ENCODE data around the gene WIPI1.
A peak's percentile ranks its signal among the peaks of the same experiment; 100 is the strongest.

WIPI1 gene

DNA sequence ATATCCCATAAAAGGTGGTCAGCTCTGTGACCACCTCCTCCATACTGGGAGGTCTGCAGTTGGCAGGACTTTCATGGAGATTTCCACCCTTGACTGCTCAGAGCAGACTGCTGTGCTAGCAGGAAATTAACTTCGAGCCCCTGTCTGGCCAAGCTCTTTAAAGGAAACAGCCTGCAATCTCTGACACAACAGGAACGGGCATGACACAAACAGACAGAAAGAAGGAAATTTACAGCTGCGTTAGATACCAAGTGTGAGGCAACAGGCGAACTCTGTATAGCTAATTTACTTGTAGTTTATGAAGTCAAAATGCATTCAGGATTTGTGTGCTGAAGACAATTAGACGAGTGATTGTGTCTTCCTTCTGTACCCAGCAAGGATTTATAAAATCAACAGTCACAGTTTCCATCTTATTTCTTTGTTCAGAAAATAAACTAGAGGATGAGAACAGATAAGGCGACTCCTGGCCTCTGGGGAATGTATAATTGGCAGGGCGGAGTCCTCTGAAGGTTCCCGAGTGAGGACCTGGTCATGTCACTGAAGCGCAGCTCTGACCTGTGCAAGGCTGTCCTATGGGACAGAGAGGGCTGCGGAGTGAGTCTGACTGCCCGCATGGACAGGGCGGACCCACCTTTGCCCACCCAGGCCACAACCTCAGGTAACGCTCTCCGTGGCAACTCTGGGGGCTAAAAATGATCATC is 16.1 kb downstream of the WIPI1 start:
- no peaks in the 10 kb centered on the region for H3K79me1 ChIP-seq (ENCODE audit: low read length)
- no peak overlapping the region for H4K8ac ChIP-seq (ENCODE audit: low read depth, low read length)
- no peak overlapping the region for H3K4me3 ChIP-seq (ENCODE audit: low read depth, low read length)
- H4K91ac ChIP-seq (ENCODE audit: low read depth, low read length): no peak overlapping the region
- WGBS (ENCODE audit: extremely low coverage, insufficient coverage, insufficient read length): no CpG with 5 or more reads among the region's 14 CpGs
- H3K36me3 ChIP-seq (ENCODE audit: control insufficient read depth in 1 of 2, insufficient read depth in 2 of 2, low read length in 2 of 2): peaks cover 25 to 29% of the 10 kb centered on the region in 2 experiments
- peak overlapping the region; percentile 8 for H3K18ac ChIP-seq (ENCODE audit: low read length)
- H3K4ac ChIP-seq (ENCODE audit: low read depth, low read length): no peak overlapping the region
- no peak overlapping the region for H2BK12ac ChIP-seq (ENCODE audit: low read length)
- no peak overlapping the region for H2AFZ ChIP-seq (ENCODE audit: insufficient read depth, low read length, poor library complexity)
- H2BK120ac ChIP-seq (ENCODE audit: insufficient read depth, low read length, poor library complexity): no peak overlapping the region
- no peak overlapping the region for H3K23ac ChIP-seq (ENCODE audit: low read length)
- H3K4me2 ChIP-seq (ENCODE audit: low read length): no peak overlapping the region
- H2AK5ac ChIP-seq (ENCODE audit: low read length): no peak overlapping the region
- no peak overlapping the region for H3K9ac ChIP-seq (ENCODE audit: low read length)
- H3K27me3 ChIP-seq (ENCODE audit: insufficient read depth, low read length): no peaks in the 10 kb centered on the region
- H3K79me2 ChIP-seq (ENCODE audit: control insufficient read depth, insufficient read depth, low read length, poor library complexity): no peaks in the 10 kb centered on the region
- peak; percentile 77 to 83 for DNase-seq
- peak overlapping the region; percentile 54 for H2BK5ac ChIP-seq (ENCODE audit: low read depth, low read length, poor library complexity)
- H4K12ac ChIP-seq (ENCODE audit: low read depth, low read length): no peak overlapping the region
- peak overlapping the region; percentile 26 for H3K14ac ChIP-seq (ENCODE audit: low read length)
- H3K27ac ChIP-seq (ENCODE audit: low read depth, low read length): peak overlapping the region; percentile 36
- H3K4me1 ChIP-seq (ENCODE audit: control insufficient read depth in 1 of 2, insufficient read depth in 2 of 2, low read length in 2 of 2): peaks cover 10 to 12% of the 10 kb centered on the region in 2 experiments
- H3K9me3 ChIP-seq (ENCODE audit: insufficient read depth, low read depth, low read length): no peaks in the 10 kb centered on the region

DNA sequence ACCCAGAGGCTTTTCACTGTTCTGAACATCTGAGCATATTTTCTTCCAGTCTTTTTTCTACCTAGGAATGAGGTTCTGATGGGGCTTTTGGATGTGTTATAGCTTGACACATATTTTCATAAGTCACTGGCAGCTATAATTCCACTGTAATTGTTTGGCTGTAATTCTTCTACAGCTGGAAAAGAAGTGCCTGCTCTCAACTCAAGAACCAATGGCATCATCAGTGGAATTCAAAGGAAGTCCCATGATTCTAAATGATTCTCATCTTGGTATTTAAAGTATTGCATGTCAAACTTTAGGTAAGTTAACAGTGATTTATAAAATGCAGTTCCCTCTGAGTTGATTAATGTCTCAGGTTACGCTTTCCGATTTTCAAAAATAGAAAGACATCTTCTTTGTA is 16.8 kb downstream of the WIPI1 start:
- no peak overlapping the region for H3K4me2 ChIP-seq (ENCODE audit: low read length)
- no peak overlapping the region for H3K4me3 ChIP-seq (ENCODE audit: low read depth, low read length)
- no peak overlapping the region for H4K8ac ChIP-seq (ENCODE audit: low read depth, low read length)
- no peak overlapping the region for H2BK5ac ChIP-seq (ENCODE audit: low read depth, low read length, poor library complexity)
- WGBS (ENCODE audit: extremely low coverage, insufficient coverage, insufficient read length): no CpG with 5 or more reads among the region's 2 CpGs
- no peak overlapping the region for H3K4ac ChIP-seq (ENCODE audit: low read depth, low read length)
- H3K79me1 ChIP-seq (ENCODE audit: low read length): no peaks in the 10 kb centered on the region
- peaks cover 10 to 12% of the 10 kb centered on the region in 2 experiments for H3K4me1 ChIP-seq (ENCODE audit: control insufficient read depth in 1 of 2, insufficient read depth in 2 of 2, low read length in 2 of 2)
- no peak overlapping the region for H2AK5ac ChIP-seq (ENCODE audit: low read length)
- no peak overlapping the region for H3K23ac ChIP-seq (ENCODE audit: low read length)
- H3K27ac ChIP-seq (ENCODE audit: low read depth, low read length): no peak overlapping the region
- H2BK120ac ChIP-seq (ENCODE audit: insufficient read depth, low read length, poor library complexity): no peak overlapping the region
- peaks cover 30 to 32% of the 10 kb centered on the region in 2 experiments for H3K36me3 ChIP-seq (ENCODE audit: control insufficient read depth in 1 of 2, insufficient read depth in 2 of 2, low read length in 2 of 2)
- no peaks in the 10 kb centered on the region for H3K79me2 ChIP-seq (ENCODE audit: control insufficient read depth, insufficient read depth, low read length, poor library complexity)
- peak in 1 of 2 donors; percentile 66 for DNase-seq
- no peak overlapping the region for H3K18ac ChIP-seq (ENCODE audit: low read length)
- H3K27me3 ChIP-seq (ENCODE audit: insufficient read depth, low read length): no peaks in the 10 kb centered on the region
- no peaks in the 10 kb centered on the region for H3K9me3 ChIP-seq (ENCODE audit: insufficient read depth, low read depth, low read length)
- no peak overlapping the region for H3K14ac ChIP-seq (ENCODE audit: low read length)
- H2AFZ ChIP-seq (ENCODE audit: insufficient read depth, low read length, poor library complexity): no peak overlapping the region
- no peak overlapping the region for H4K91ac ChIP-seq (ENCODE audit: low read depth, low read length)
- H2BK12ac ChIP-seq (ENCODE audit: low read length): no peak overlapping the region
- no peak overlapping the region for H3K9ac ChIP-seq (ENCODE audit: low read length)
- no peak overlapping the region for H4K12ac ChIP-seq (ENCODE audit: low read depth, low read length)

DNA sequence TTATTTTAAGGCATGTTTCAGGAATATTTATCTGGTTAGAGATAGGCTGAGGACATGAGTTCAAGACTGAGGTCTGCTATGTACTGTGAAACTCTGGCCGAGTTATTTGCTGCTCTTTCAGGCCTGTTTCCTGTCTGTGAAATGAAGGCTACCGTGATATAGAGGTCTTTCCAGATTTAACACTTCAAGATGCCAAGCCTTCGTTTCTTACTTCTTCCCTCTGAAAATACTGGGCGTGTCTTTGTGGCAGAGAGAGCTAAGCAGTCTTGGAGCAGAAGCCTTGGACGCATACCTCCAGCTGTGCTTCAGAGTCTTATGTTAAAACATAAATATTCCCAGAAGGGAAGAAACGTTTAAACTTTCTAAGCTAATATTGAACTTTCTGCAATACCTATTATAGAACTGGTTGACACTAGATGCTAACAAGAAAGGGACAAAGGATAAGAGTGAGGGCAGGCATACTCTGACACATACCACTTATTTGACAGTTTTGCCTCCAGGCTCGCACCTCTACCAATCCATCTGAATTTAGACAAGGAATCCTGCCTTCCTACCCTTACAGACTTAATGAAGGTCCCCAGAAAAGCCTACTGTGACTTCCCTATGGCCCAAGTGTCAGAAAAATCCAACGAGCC is 17.5 kb downstream of the WIPI1 start:
- H3K27ac ChIP-seq (ENCODE audit: low read depth, low read length): no peak overlapping the region
- H3K9ac ChIP-seq (ENCODE audit: low read length): no peak overlapping the region
- H2AFZ ChIP-seq (ENCODE audit: insufficient read depth, low read length, poor library complexity): no peak overlapping the region
- no peak overlapping the region for H4K91ac ChIP-seq (ENCODE audit: low read depth, low read length)
- H3K79me2 ChIP-seq (ENCODE audit: control insufficient read depth, insufficient read depth, low read length, poor library complexity): no peaks in the 10 kb centered on the region
- H3K9me3 ChIP-seq (ENCODE audit: insufficient read depth, low read depth, low read length): no peaks in the 10 kb centered on the region
- H4K12ac ChIP-seq (ENCODE audit: low read depth, low read length): no peak overlapping the region
- peaks cover 8 to 11% of the 10 kb centered on the region in 2 experiments for H3K4me1 ChIP-seq (ENCODE audit: control insufficient read depth in 1 of 2, insufficient read depth in 2 of 2, low read length in 2 of 2)
- no CpG with 5 or more reads among the region's 8 CpGs for WGBS (ENCODE audit: extremely low coverage, insufficient coverage, insufficient read length)
- H4K8ac ChIP-seq (ENCODE audit: low read depth, low read length): no peak overlapping the region
- H3K79me1 ChIP-seq (ENCODE audit: low read length): no peaks in the 10 kb centered on the region
- H3K27me3 ChIP-seq (ENCODE audit: insufficient read depth, low read length): no peaks in the 10 kb centered on the region
- no peak overlapping the region for H2AK5ac ChIP-seq (ENCODE audit: low read length)
- H3K4me2 ChIP-seq (ENCODE audit: low read length): no peak overlapping the region
- no peak overlapping the region for H2BK120ac ChIP-seq (ENCODE audit: insufficient read depth, low read length, poor library complexity)
- no peak overlapping the region for H3K23ac ChIP-seq (ENCODE audit: low read length)
- no peak overlapping the region for H3K4me3 ChIP-seq (ENCODE audit: low read depth, low read length)
- no peak overlapping the region for H3K4ac ChIP-seq (ENCODE audit: low read depth, low read length)
- no peak overlapping the region for H2BK12ac ChIP-seq (ENCODE audit: low read length)
- peaks cover 32 to 36% of the 10 kb centered on the region in 2 experiments for H3K36me3 ChIP-seq (ENCODE audit: control insufficient read depth in 1 of 2, insufficient read depth in 2 of 2, low read length in 2 of 2)
- H3K18ac ChIP-seq (ENCODE audit: low read length): no peak overlapping the region
- no peak overlapping the region for H2BK5ac ChIP-seq (ENCODE audit: low read depth, low read length, poor library complexity)
- DNase-seq: no peak
- no peak overlapping the region for H3K14ac ChIP-seq (ENCODE audit: low read length)

DNA sequence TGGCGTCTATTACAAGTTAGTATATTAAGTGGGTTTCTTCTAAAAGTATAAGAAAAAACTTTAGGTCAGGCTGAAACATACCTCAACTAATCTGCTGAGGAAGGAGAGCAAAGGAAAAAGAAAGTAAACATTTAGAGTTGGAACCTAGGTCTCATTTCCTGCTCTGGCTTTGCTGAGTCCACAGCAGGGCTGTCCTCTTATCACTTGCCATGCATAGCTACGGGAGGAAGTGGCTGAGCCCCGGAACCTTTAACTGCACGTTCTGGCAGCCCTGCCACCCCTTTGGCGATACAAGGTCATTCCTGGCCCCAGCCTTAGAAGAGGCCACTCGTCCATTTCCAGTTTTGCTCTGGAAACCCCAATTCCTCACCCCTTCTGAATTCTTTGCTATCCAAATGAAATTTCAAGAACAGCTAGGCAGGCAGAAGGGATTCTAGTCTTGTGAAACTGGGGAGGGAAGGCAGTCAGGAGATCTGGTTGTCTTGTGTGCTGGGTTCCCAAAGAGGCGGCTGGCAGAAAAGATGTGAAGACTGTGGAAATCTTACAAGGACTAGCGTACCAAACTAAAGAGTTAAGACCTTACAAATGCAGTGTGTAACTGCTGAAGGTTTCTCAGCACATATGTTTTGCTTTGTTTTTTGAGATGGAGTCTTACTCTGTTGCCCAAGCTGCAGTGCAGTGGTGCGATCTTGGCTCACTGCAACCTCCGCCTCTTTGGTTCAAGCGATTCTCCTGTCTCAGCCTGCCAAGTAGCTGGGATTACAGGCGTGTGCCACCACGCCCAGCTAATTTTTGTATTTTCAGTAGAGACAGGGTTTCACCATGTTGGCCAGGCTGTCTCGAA is 19.1 kb downstream of the WIPI1 start:
- no peak overlapping the region for H3K9ac ChIP-seq (ENCODE audit: low read length)
- no peak overlapping the region for H3K27ac ChIP-seq (ENCODE audit: low read depth, low read length)
- no peak overlapping the region for H4K91ac ChIP-seq (ENCODE audit: low read depth, low read length)
- H3K36me3 ChIP-seq (ENCODE audit: control insufficient read depth in 1 of 2, insufficient read depth in 2 of 2, low read length in 2 of 2): peaks cover 42% of the 10 kb centered on the region in 2 experiments
- no peak overlapping the region for H3K18ac ChIP-seq (ENCODE audit: low read length)
- no peak overlapping the region for H2BK5ac ChIP-seq (ENCODE audit: low read depth, low read length, poor library complexity)
- H3K79me2 ChIP-seq (ENCODE audit: control insufficient read depth, insufficient read depth, low read length, poor library complexity): no peaks in the 10 kb centered on the region
- no peak overlapping the region for H2AFZ ChIP-seq (ENCODE audit: insufficient read depth, low read length, poor library complexity)
- H2AK5ac ChIP-seq (ENCODE audit: low read length): no peak overlapping the region
- H3K4me3 ChIP-seq (ENCODE audit: low read depth, low read length): no peak overlapping the region
- no peaks in the 10 kb centered on the region for H3K79me1 ChIP-seq (ENCODE audit: low read length)
- H3K14ac ChIP-seq (ENCODE audit: low read length): no peak overlapping the region
- H4K8ac ChIP-seq (ENCODE audit: low read depth, low read length): no peak overlapping the region
- no CpG with 5 or more reads among the region's 14 CpGs for WGBS (ENCODE audit: extremely low coverage, insufficient coverage, insufficient read length)
- H3K4ac ChIP-seq (ENCODE audit: low read depth, low read length): no peak overlapping the region
- H2BK120ac ChIP-seq (ENCODE audit: insufficient read depth, low read length, poor library complexity): no peak overlapping the region
- DNase-seq: peak in 1 of 2 donors; percentile 16
- no peak overlapping the region for H3K4me2 ChIP-seq (ENCODE audit: low read length)
- H3K27me3 ChIP-seq (ENCODE audit: insufficient read depth, low read length): no peaks in the 10 kb centered on the region
- no peak overlapping the region for H4K12ac ChIP-seq (ENCODE audit: low read depth, low read length)
- H3K4me1 ChIP-seq (ENCODE audit: control insufficient read depth in 1 of 2, insufficient read depth in 2 of 2, low read length in 2 of 2): peaks cover 8 to 11% of the 10 kb centered on the region in 2 experiments
- no peak overlapping the region for H2BK12ac ChIP-seq (ENCODE audit: low read length)
- no peaks in the 10 kb centered on the region for H3K9me3 ChIP-seq (ENCODE audit: insufficient read depth, low read depth, low read length)
- no peak overlapping the region for H3K23ac ChIP-seq (ENCODE audit: low read length)
